PC-9 (cell line): ENCODE data around the gene DNAH9. TPM values are rescaled to one million over a fixed set of nuclear protein-coding genes. Genes with fewer than 3 reads are reported as not detected.

Source experiments
- BruUV-seq: library from RNA; stranded (reverse); fragments of 400-500 nt; replicated peaks from 2 replicates; lab custom pipeline; 2021; lab: Mats Ljungman, UMichigan
- CTCF ChIA-PET: fragments of 300-600 bp; sonication (Branson Sonifier 250); formaldehyde crosslinking; loops from one replicate; lab custom pipeline; 2022; ENCODE audit warnings: antibody characterized with exemption; lab: Charles Lee
- POLR2A ChIA-PET: fragments of 300-600 bp; sonication (Branson Sonifier 250); formaldehyde crosslinking; loops from one replicate; lab custom pipeline; 2022; ENCODE audit warnings: antibody characterized with exemption; ENCODE audit not compliant: unreplicated experiment; lab: Charles Lee
- DNase-seq, 2 experiments: peaks; one replicate each; pipeline versions ENCODE4 v3.0.0 to v3.0.0-alpha.2; 2015 to 2022; ENCODE audit warnings: mixed read lengths in 1 of 2
- H2AFZ ChIP-seq: fragments of 200-600 bp; sonication (generic); 2 replicates; pipeline ENCODE4 v1.8.1; 2017; ENCODE audit warnings: antibody characterized with exemption
- H3F3A ChIP-seq: fragments of 200-600 bp; sonication (generic); 2 replicates; pipeline ENCODE4 v1.8.1; 2017; ENCODE audit warnings: antibody characterized with exemption, mild to moderate bottlenecking, low read depth; ENCODE audit not compliant: insufficient read depth
- H3K27ac ChIP-seq: fragments of 200-600 bp; sonication (generic); 2 replicates; pipeline ENCODE4 v1.6.1; 2016; ENCODE audit warnings: mixed run types
- H3K27me3 ChIP-seq: fragments of 200-600 bp; sonication (generic); 2 replicates; pipeline ENCODE4 v1.6.1; 2016; ENCODE audit warnings: low read depth, mixed run types; ENCODE audit not compliant: insufficient read depth
- H3K36me3 ChIP-seq: fragments of 200-600 bp; sonication (generic); 2 replicates; pipeline ENCODE4 v1.6.1; 2016; ENCODE audit warnings: low read depth, mixed run types
- H3K4me1 ChIP-seq: fragments of 200-600 bp; sonication (generic); replicated peaks from 2 replicates; pipeline ENCODE4 v1.6.1; 2016; ENCODE audit warnings: mixed run types; ENCODE audit not compliant: insufficient read depth
- H3K4me2 ChIP-seq: fragments of 200-600 bp; sonication (generic); 2 replicates; pipeline ENCODE4 v1.6.1; 2017; ENCODE audit warnings: mixed run types
- H3K4me3 ChIP-seq: fragments of 200-600 bp; sonication (generic); 2 replicates; pipeline ENCODE4 v1.6.1; 2016; ENCODE audit warnings: mixed run types
- H3K79me2 ChIP-seq: fragments of 200-600 bp; sonication (generic); 2 replicates; pipeline ENCODE4 v1.6.1; 2017; ENCODE audit warnings: low read depth, mixed run types
- H3K9me2 ChIP-seq: fragments of 200-600 bp; sonication (generic); 2 replicates; pipeline ENCODE4 v1.8.1; 2017; ENCODE audit warnings: mild to moderate bottlenecking; ENCODE audit not compliant: insufficient read depth
- H3K9me3 ChIP-seq: fragments of 200-600 bp; sonication (generic); 2 replicates; pipeline ENCODE4 v1.8.1; 2016; ENCODE audit warnings: low read depth; ENCODE audit not compliant: insufficient read depth
- H4K20me1 ChIP-seq: fragments of 200-600 bp; sonication (generic); 2 replicates; pipeline ENCODE4 v1.8.1; 2017; ENCODE audit not compliant: insufficient read depth
- EZH2 ChIP-seq: fragments of 200-600 bp; sonication (generic); IDR thresholded peaks from 2 replicates; pipeline ENCODE4 v1.8.0; 2017; ENCODE audit warnings: antibody characterized with exemption, low read depth
- intact Hi-C: fragments of 100-400 bp; cut with micrococcal nuclease; formaldehyde crosslinking; loops from one replicate; pipeline ENCODE4 v1.10.0; 2022; ENCODE audit not compliant: unreplicated experiment
- total RNA-seq: library from RNA; stranded (reverse); gene quantifications from 2 replicates; pipeline ENCODE4 v1.2.3, GENCODE V29; 2021
- TF ChIP-seq, protein P1 (sequence below): fragments of 200-600 bp; sonication (generic); conservative IDR thresholded peaks from 2 replicates; pipeline ENCODE4 v1.6.1; 2017; ENCODE audit warnings: mixed run types, antibody characterized with exemption, mild to moderate bottlenecking, moderate library complexity

Gene DNAH9
- total RNA-seq, 1 experiment from 2014 or later: not detected

DNA sequence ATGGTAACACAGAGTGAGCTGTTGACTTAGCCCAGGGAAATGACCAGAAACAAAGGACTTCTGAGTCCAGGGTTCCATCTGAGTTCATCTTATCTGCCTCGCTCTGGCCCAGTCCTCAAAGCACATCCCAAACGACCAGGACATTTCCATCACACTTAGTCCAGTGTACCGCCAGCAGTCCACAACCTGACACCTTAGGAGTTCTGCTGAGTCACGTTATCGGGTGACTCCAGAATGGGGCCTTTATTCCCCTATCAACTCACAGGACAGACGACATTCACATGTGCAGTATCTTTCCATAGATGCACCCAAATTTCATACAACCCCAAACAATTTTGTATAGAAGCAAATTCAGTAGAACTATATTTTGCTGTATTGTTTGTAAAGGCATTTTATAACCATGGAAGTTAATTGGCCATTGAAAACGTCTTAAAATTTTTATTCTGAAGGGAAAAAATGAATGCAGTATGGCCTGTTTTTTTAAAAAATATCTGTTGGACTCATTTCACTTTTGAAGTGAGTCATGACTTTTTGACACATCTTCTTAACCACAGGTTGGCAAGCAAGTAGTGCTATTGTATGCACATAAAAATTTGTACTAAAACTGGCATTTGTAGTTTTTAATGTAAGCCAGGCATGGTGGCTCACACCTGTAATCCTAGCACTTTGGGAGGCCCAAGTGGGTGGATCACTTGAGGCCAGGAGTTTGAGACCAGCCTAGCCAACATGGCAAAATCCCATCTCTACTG, 352.7 kb downstream of the DNAH9 start:
- no peaks in the 10 kb centered on the region for H4K20me1 ChIP-seq
- no peak for DNase-seq
- no peaks in the 10 kb centered on the region for H3K36me3 ChIP-seq
- intact Hi-C loops: no loop called here
- H3K9me3 ChIP-seq: no peaks in the 10 kb centered on the region
- H3F3A ChIP-seq: no peaks in the 10 kb centered on the region
- H3K4me2 ChIP-seq: no peak overlapping the region
- no peak overlapping the region for H3K27ac ChIP-seq
- H3K4me1 ChIP-seq: no peaks in the 10 kb centered on the region
- TF ChIP-seq EZH2: no peak
- H3K4me3 ChIP-seq: no peak overlapping the region
- ChIA-PET CTCF (no interaction called here), POLR2A (no interaction called here)
- no peak overlapping the region for H2AFZ ChIP-seq
- H3K9me2 ChIP-seq: no peaks in the 10 kb centered on the region
- no TSS peak for BruUV-seq
- no peaks in the 10 kb centered on the region for H3K79me2 ChIP-seq
- H3K27me3 ChIP-seq: no peaks in the 10 kb centered on the region

DNA sequence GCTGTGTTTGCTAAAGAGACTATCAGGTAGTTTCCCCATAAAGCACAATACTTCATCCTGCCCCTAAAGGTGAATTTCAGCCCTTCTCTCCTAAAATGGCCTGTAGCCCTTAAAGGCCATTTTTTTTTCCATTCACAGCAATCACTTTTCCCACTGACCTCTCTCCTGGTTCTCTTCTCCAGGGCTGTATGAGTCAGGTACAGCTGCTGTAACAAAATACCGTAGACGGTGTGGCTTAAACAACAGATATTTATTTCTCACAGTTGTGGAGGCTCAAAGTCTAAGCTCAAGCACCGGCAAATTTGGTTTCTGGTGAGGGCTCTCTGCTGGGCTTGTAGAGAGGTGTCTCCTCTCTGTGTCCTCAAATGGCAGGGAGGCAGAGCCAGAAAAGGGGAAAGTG, 354.3 kb downstream of the DNAH9 start:
- no peaks in the 10 kb centered on the region for H3K27me3 ChIP-seq
- no peak overlapping the region for H3K4me2 ChIP-seq
- POLR2A ChIA-PET: no interaction called here
- no TSS peak for BruUV-seq
- H2AFZ ChIP-seq: no peak overlapping the region
- intact Hi-C loops: no loop called here
- no peaks in the 10 kb centered on the region for H3K4me1 ChIP-seq
- DNase-seq: no peak
- H3K4me3 ChIP-seq: no peak overlapping the region
- H3K9me2 ChIP-seq: no peaks in the 10 kb centered on the region
- no peaks in the 10 kb centered on the region for H4K20me1 ChIP-seq
- no peaks in the 10 kb centered on the region for H3K9me3 ChIP-seq
- H3K79me2 ChIP-seq: no peaks in the 10 kb centered on the region
- no peaks in the 10 kb centered on the region for H3F3A ChIP-seq
- TF ChIP-seq EZH2: no peak
- TF ChIP-seq, protein P1, sequence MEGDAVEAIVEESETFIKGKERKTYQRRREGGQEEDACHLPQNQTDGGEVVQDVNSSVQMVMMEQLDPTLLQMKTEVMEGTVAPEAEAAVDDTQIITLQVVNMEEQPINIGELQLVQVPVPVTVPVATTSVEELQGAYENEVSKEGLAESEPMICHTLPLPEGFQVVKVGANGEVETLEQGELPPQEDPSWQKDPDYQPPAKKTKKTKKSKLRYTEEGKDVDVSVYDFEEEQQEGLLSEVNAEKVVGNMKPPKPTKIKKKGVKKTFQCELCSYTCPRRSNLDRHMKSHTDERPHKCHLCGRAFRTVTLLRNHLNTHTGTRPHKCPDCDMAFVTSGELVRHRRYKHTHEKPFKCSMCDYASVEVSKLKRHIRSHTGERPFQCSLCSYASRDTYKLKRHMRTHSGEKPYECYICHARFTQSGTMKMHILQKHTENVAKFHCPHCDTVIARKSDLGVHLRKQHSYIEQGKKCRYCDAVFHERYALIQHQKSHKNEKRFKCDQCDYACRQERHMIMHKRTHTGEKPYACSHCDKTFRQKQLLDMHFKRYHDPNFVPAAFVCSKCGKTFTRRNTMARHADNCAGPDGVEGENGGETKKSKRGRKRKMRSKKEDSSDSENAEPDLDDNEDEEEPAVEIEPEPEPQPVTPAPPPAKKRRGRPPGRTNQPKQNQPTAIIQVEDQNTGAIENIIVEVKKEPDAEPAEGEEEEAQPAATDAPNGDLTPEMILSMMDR: no peak
- CTCF ChIA-PET: no interaction called here
- H3K27ac ChIP-seq: no peak overlapping the region
- H3K36me3 ChIP-seq: no peaks in the 10 kb centered on the region

- Histone ChIP-seq H3K4me3 (no peak overlapping the region), H4K20me1 (no peaks in the 10 kb centered on the region), H3K79me2 (no peaks in the 10 kb centered on the region), H3K4me1 (no peaks in the 10 kb centered on the region), H3K36me3 (no peaks in the 10 kb centered on the region), H3K4me2 (no peak overlapping the region), H3F3A (no peaks in the 10 kb centered on the region), H2AFZ (no peak overlapping the region), H3K27ac (no peak overlapping the region), H3K9me3 (no peaks in the 10 kb centered on the region), H3K27me3 (peaks cover 5% of the 10 kb centered on the region; the same call in 1 of the 2 replicates), H3K9me2 (no peaks in the 10 kb centered on the region)
- no peak for DNase-seq
- intact Hi-C loops: no loop called here
- ChIA-PET POLR2A (no interaction called here), CTCF (no interaction called here)
- no TSS peak for BruUV-seq
- TF ChIP-seq EZH2: no peak
- TF ChIP-seq, protein P1: no peak
Measured at GRCh38 chr17:11953924-11954323, 355.7 kb downstream of the DNAH9 start.
